LHCN-M2 (cell line): Measurements from ENCODE around the gene TMEM263. TPM values are rescaled to one million over a fixed set of nuclear protein-coding genes. Genes with fewer than 3 reads are reported as not detected.
A peak's percentile ranks its signal among the peaks of the same experiment; 100 is the strongest.
"Not testable (repeated sequence)": the region's sequence is repeated elsewhere in the genome, so short reads cannot be mapped to it uniquely, and the experiment has no call there.

Experiments
- DNase-seq: peaks from one replicate; pipeline ENCODE4 v3.0.0-alpha.2; 2012; ENCODE audit warnings: low read depth
- total RNA-seq: library from RNA; depleted of rRNA; stranded (reverse); fragments of >200 nt; gene quantifications from 2 replicates; pipeline ENCODE4 v1.2.3, GENCODE V29; 2014; rRNA removed

Gene TMEM263
- total RNA-seq, 1 experiment from 2014 or later, result 70.2 TPM

DNA sequence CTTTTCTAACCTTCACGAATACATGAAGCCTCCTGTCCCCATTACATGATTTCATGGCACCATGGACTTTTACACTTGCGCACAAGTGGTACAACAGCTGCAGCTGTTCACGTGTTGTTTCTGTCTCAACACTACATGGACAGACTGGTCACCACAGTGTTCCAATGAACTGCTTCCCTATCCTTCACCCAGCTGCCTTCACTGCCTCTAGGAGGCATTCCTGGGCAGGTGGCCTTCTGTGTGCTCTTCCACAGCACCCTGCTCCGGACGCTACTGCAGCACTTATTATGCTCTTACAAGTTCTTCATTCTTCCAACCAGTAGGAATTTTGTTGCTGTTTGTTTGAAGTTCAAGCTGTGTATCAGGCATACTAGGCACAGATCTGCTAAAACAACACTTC, 29.8 kb downstream of the TMEM263 start:
- DNase-seq, result peak; percentile 66

DNA sequence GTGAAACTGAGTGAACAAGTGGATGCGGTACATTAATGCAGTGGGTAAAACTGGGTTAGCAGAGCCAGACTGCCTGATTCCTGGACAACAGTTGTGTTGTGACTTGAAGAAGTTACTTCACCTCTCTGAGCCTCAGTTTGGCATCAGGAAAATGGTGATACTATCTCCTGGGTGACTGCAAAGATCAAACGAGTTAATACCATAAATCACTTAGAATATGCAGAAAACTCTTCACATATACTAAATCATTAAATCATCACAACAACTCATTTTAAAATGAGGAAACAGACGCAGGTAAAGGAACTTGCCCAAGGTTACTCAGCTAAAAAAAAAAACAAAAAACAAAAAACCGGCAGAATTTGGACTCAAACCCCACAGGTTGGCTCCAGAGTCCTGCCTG, 30.4 kb downstream of the TMEM263 start:
- no peak for DNase-seq

DNA sequence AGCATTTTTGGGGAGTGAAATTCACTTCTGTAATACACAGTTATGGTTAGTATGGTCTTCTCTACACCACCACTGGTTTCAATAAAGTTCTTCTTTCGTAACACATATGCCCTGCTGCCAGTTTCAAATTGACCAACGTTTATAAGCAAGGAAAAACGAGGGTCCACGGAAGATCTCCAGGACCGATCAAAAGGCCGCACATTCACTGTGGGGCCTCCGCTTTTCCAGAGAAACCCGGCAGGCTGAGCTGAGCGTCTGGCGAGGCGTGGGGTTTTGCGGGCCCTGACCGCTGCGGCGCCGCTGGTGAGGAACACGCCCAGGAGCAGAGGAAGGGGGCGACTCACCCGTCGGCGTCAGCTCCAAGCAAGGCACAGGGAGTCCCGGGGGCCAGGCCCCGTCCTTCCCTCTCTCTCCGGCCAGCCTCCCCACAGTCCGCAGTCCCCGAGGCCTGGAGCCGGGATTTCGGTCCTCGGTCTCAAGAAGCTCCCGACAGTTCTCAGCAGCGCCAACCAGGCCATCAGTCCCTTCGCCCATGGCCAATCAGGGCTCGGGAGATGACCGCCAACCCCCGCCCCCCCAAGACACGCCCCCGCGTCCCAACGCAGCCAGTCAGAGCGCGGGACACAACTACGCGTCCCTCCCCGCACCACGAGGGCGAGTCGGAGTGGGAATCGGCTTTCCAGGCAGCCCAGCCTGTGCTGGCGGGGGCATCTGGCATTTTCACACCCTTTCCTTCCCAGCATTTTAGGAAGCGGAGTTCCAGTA, 31.1 kb downstream of the TMEM263 start, which contains the start of gene MTERF2:
MTERF2 (minus strand) TSS at position 522 of the 765 bp plus-strand sequence. CDS start 8,432 bp downstream, outside the sequence.
- peak; percentile 94 for DNase-seq

DNA sequence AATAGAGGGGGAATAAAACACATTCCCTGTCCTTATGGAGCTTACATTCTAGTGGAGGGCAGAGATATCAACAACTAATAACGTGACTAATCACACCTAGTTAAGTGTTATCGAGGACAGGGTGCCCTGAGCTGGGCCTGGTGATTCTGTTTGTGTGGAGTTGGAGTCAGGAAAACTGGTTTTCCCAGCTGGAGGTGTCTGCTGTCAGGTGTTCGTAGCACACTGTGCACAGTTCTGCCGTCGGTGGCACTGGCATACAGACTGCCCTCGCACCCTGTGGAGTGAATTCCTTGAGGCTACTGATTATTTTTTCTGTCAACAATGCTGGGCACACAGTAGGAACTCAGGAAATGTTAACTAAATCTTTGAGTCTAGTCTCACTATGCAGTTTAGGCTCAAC, 32.1 kb downstream of the TMEM263 start:
- no peak for DNase-seq

DNA sequence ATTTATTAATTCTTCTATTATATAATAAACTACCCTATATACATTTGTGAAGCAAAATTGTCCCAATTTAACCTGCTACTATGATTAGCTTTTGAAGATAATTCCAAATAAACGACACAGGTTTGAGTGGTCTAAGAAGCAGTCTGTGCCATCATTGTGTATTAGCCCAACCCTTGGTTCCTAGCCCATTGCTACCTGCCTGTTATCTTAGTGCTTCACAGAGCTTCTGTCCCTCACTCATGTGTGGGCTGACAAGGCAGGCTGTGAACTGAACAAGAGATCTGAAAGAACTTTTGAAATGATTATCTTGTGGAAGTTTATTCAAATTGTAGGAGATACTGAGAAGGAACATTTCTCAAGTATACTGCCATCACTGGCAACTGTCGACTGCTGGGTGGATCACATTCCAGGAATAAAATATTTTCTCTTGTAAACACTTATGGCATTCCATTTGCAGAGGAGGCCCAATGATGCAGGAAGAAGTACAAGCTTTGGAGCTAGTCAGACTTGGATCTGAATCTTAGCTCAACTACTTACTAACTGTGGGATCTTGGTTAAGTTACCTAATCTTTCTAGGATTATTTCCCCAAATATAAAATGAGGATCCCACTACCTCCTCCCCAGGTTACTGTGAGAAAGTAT, 39.0 kb downstream of the TMEM263 start:
- no peak for DNase-seq

DNA sequence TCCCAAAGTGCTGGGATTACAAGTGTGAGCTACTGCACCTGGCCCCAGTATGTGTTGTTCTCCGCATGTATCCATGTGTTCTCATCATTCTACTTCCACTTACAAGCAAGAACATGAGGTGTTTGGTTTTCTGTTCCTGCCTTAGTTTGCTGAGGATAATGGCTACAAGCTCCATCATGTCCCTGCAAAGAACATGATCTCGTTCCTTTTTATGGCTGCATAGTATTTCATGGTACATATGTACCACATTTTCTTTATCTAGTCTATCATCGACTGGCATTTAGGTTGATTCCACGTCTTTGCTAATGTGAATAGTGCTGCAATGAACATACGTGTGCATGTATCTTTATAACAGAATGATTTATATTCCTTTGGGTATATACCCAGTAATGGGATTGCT, 40.4 kb downstream of the TMEM263 start:
- not testable (repeated sequence) for DNase-seq

DNA sequence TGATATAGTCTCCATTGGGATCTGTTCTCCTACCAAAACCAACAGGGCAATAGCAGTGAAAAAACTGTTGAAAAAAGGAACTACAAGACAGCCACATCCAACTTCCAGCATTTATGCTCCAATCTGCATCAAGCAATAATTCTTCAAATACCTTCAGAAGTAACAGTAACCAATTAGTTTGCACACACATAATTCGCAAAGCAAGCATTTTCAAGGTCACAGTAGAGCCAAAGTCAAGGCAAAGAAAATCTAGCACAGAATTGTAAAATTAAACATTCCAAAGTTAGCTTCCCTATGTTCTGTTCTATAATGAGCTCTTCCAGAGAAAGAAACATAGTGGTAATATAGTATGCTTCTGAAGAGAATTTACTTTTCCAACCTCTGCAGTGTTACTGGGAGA, 42.2 kb downstream of the TMEM263 start:
- no peak for DNase-seq

DNA sequence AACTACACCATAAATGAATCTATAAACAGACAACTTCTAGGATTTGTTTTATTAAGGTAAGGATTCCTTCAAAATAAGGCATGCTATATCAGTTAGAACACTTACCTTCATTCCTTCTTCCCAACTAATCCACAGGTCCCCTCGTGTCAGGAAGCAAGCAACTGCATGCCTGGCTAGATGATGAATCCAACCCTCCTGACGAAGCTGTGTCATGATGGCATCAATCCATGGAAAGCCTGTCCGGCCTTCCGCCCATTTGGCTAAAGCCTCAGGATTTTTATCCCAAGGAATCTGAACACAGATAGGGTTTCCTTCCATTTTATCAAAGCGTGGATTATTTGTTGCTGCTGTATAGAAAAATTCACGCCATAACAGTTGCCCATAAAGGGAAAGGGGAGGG, 43.7 kb downstream of the TMEM263 start:
- DNase-seq, result no peak

DNA sequence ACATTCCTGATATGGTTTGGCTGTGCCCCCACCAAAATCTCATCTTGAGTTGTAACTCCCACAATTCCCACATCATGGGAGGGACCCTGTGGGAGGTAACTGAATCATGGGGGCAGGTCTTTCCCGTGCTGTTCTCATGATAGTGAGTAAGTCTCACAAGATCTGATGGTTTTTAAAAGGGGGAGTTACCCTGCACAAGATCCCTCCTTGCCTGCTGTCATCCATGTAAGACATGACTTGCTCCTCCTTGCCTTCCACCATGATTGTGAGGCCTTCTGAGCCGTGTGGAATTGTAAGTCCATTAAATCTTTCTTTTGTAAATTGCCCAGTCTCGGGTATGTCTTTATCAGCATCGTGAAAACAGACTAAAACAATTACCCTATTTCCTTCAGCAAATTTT, 47.0 kb downstream of the TMEM263 start:
- DNase-seq, result not testable (repeated sequence)

DNA sequence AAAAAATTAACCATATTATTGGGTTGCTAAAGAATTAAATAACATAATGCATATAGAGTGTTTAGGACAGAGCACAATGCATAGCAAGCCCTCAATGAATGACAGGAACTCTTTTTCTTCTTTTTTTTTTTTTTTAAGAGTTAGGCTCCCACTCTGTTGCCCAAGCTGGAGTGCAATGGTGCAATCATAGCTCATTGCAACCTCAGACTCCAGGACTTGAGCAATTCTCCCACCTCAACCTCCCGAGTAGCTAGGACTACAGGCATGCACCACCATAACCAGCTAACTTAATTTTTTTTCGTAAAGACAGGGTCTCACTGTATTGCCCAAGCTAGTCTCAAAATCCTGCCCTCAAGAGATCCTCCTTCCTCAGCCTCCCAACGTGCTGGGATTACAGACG, 51.7 kb downstream of the TMEM263 start:
- DNase-seq, result no peak

DNA sequence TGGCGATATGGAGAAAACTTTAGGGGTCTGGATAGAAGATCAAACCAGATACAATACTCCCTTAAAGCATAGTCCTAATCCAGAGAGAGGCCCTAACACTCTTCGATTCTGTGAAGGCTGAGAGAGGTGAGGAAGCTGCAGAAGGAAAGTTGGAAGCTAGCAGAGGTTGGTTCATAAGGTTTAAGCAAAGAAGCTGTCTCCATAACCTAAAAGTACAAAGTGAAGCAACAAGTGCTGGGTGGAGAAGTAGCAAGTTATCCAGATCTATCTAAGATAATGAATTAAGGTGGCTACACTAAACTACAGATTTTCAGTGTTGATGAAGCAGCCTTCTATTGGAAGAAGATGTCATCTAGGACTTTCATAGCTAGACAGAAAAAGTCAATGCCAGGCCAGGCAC, 55.8 kb downstream of the TMEM263 start:
- no peak for DNase-seq

DNA sequence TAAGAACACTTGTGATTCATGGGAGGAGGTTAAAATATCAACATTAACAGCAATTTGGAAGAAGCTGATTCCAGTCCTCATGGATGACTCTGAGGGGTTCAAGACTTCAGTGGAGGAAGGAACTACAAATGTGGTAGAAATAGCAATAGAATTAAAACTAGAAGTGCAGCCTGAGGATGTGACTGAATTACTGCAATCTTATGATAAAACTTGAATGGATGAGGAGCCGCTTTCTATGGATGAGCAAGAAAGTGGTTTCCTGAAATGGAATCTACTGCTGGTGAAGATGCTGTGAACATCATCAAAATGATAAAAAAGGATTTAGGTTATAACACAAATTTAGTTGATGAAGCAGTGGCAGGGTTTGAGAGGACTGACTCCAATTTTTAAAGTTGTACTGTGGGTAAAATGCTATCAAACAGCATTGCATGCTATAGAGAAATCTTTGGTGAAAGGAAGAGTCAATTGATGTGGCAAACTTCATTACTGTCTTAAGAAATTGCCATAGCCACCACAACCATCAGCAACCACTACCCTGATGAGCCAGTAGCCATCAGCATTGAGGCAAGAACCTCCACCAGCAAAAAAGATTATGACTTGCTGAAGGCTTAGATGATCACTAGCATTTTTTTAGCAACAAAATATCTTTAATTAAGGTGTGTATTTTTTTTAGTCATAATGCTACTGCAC, 57.2 kb downstream of the TMEM263 start:
- DNase-seq, result no peak

DNA sequence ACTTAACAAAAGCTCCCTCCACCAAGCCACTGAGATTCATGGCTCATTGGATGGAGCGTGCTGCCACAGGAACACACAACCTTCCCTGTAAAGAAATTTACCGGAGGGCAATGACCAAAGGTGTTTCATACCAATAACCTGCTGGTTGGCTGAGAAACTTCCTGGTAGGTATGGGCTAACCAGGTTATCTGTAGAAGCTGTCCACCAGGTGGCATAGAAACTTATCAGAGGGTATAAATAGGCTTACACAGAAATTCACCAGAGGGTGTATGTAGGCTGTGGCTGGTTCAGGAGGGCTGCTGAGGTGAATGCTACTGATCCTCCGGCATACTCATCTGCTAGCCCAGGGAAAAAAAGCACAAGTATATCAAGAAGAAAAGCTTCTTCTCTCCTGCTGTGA, 58.3 kb downstream of the TMEM263 start:
- DNase-seq, result no peak

DNA sequence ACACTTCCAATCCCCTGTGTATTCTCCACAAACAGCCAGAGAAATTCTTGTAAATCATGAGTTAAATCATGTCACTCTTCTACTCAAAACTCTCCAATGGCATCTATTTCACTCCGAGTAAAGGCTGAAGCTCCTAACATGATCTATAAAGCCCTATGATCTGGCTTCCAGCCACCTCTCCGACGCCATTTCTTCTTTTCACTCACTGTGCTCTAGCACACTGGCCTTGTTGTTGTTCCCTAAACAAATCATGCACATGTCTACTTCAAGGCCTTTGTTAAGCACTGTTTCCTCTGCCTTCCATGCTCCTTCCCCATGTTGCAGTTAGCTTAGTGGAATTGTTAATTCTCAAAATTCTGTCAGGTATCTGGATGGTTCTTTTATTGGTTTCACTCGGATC, 61.3 kb downstream of the TMEM263 start:
- no peak for DNase-seq

DNA sequence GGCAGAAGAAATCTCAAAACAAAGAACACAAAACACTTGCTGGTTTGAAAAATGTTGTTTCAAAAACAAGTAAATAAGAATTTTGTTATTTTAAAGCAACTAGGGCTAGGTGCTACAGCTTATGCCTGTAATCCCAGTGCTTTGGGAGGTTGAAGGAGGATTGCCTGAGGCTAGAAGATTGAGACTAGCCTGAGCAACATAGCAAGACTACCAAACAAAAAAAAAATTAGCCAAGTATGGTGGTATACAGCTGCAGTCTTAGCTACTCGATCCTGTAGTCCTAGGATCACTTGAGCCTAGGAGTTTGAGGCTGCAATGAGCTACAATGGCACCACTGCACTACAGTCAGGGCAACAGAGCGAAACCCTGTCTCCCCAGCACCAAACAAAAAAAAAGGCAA, 63.8 kb downstream of the TMEM263 start:
- DNase-seq, result no peak

Other genes starting within 250 kb of the TMEM263 start
- gene RIC8B, start 181.2 kb upstream of the TMEM263 start, total RNA-seq, result 13.5 and 15.5 TPM in 2 replicates
- gene MTERF2, start 31.2 kb downstream of the TMEM263 start, total RNA-seq, result 8.6 and 12.6 TPM in 2 replicates
- gene CRY1, start 137.6 kb downstream of the TMEM263 start, total RNA-seq, result 16.4 and 20.0 TPM in 2 replicates